ENCODE data around the gene ZNF750.

The ZNF750 gene

GRCh38 chr17:82840431-82840831, 609 bp upstream of the ZNF750 start:
- no peak for DNase-seq
- in situ Hi-C loops (cut with MboI; ENCODE audit: low pct_unique_long_range_greater_than_20kb, low sequenced_read_pairs), result no loop called here

- in situ Hi-C loops (cut with MboI; ENCODE audit: low pct_unique_long_range_greater_than_20kb, low sequenced_read_pairs), result no loop called here
- DNase-seq, result peak; percentile 58
Measured at GRCh38 chr17:82838386-82839063, 1.3 kb downstream of the ZNF750 start.

GRCh38 chr17:82837586-82838320, 2.1 kb downstream of the ZNF750 start:
- peak; percentile 28 for DNase-seq
- in situ Hi-C loops (cut with MboI; ENCODE audit: low pct_unique_long_range_greater_than_20kb, low sequenced_read_pairs), result no loop called here

GRCh38 chr17:82836823-82837357, 2.9 kb downstream of the ZNF750 start:
- in situ Hi-C loops (cut with MboI; ENCODE audit: low pct_unique_long_range_greater_than_20kb, low sequenced_read_pairs), result no loop called here
- DNase-seq, result no peak

GRCh38 chr17:82835766-82836512, 3.9 kb downstream of the ZNF750 start:
- DNase-seq, result no peak
- in situ Hi-C loops (cut with MboI; ENCODE audit: low pct_unique_long_range_greater_than_20kb, low sequenced_read_pairs), result no loop called here

GRCh38 chr17:82835122-82835521, 4.7 kb downstream of the ZNF750 start:
- peak; percentile 59 for DNase-seq
- in situ Hi-C loops (cut with MboI; ENCODE audit: low pct_unique_long_range_greater_than_20kb, low sequenced_read_pairs), result no loop called here

GRCh38 chr17:82832881-82833475, 6.8 kb downstream of the ZNF750 start:
- no peak for DNase-seq
- in situ Hi-C loops (cut with MboI; ENCODE audit: low pct_unique_long_range_greater_than_20kb, low sequenced_read_pairs), result no loop called here

GRCh38 chr17:82832411-82832810, 7.4 kb downstream of the ZNF750 start:
- in situ Hi-C loops (cut with MboI; ENCODE audit: low pct_unique_long_range_greater_than_20kb, low sequenced_read_pairs), result no loop called here
- DNase-seq, result no peak

- in situ Hi-C loops (cut with MboI; ENCODE audit: low pct_unique_long_range_greater_than_20kb, low sequenced_read_pairs), result no loop called here
- no peak for DNase-seq
Measured at GRCh38 chr17:82831818-82832200, 8.0 kb downstream of the ZNF750 start.

GRCh38 chr17:82831041-82831817, 8.6 kb downstream of the ZNF750 start:
- DNase-seq, result no peak
- in situ Hi-C loops (cut with MboI; ENCODE audit: low pct_unique_long_range_greater_than_20kb, low sequenced_read_pairs), result no loop called here

- DNase-seq, result no peak
- in situ Hi-C loops (cut with MboI; ENCODE audit: low pct_unique_long_range_greater_than_20kb, low sequenced_read_pairs), result no loop called here
Measured at GRCh38 chr17:82830249-82830661, 9.6 kb downstream of the ZNF750 start.

GRCh38 chr17:82828875-82829487, 10.8 kb downstream of the ZNF750 start:
- in situ Hi-C loops (cut with MboI; ENCODE audit: low pct_unique_long_range_greater_than_20kb, low sequenced_read_pairs), result no loop called here
- DNase-seq, result no peak

- DNase-seq, result no peak
- in situ Hi-C loops (cut with MboI; ENCODE audit: low pct_unique_long_range_greater_than_20kb, low sequenced_read_pairs), result no loop called here
Measured at GRCh38 chr17:82826956-82827355, 12.9 kb downstream of the ZNF750 start.

GRCh38 chr17:82826211-82826610, 13.6 kb downstream of the ZNF750 start:
- in situ Hi-C loops (cut with MboI; ENCODE audit: low pct_unique_long_range_greater_than_20kb, low sequenced_read_pairs), result no loop called here
- DNase-seq, result no peak

- no peak for DNase-seq
- in situ Hi-C loops (cut with MboI; ENCODE audit: low pct_unique_long_range_greater_than_20kb, low sequenced_read_pairs), result no loop called here
Measured at GRCh38 chr17:82825540-82826124, 14.2 kb downstream of the ZNF750 start.

- DNase-seq, result no peak
- in situ Hi-C loops (cut with MboI; ENCODE audit: low pct_unique_long_range_greater_than_20kb, low sequenced_read_pairs), result no loop called here
Measured at GRCh38 chr17:82823004-82823403, 16.8 kb downstream of the ZNF750 start.

GRCh38 chr17:82822281-82822680, 17.5 kb downstream of the ZNF750 start:
- no peak for DNase-seq
- in situ Hi-C loops (cut with MboI; ENCODE audit: low pct_unique_long_range_greater_than_20kb, low sequenced_read_pairs), result no loop called here

- in situ Hi-C loops (cut with MboI; ENCODE audit: low pct_unique_long_range_greater_than_20kb, low sequenced_read_pairs), result no loop called here
Measured at GRCh38 chr17:82821554-82821953, 18.3 kb downstream of the ZNF750 start.

More at GRCh38 chr17:82821554-82821953, 18.3 kb downstream of the ZNF750 start:
- no peak for DNase-seq
